HTR-8/SVneo (cell line): Measurements from ENCODE around the gene CA5A.
"Not testable (repeated sequence)": the region's sequence is repeated elsewhere in the genome, so short reads cannot be mapped to it uniquely, and the experiment has no call there.

ENCODE experiments used
- DNase-seq: peaks from one replicate; pipeline ENCODE4 v3.0.0; 2011; ENCODE audit warnings: low spot score, mixed read lengths; ENCODE audit not compliant: insufficient read length
- FAIRE-seq: peaks from 2 replicates; lab custom pipeline; 2011; peaks lifted over from hg19 to GRCh38; lab: Jason Lieb, UNC

The CA5A gene

GRCh38 chr16:87874639-87875427 is 61.5 kb downstream of the CA5A start:
- FAIRE-seq = no peak
- no peak for DNase-seq

- peak; percentile 81 for DNase-seq
- peak; percentile 63 for FAIRE-seq
Observed at GRCh38 chr16:87870418-87871291, 65.7 kb downstream of the CA5A start.

GRCh38 chr16:87869879-87870417 is 66.4 kb downstream of the CA5A start:
- not testable (repeated sequence) for DNase-seq, FAIRE-seq

GRCh38 chr16:87869061-87869878 is 67.1 kb downstream of the CA5A start, which contains the start of gene SLC7A5:
Gene SLC7A5, minus strand, starts transcription at chr16:87869507. Its CDS starts 85 bp downstream, at chr16:87869422.
- not testable (repeated sequence) for DNase-seq, FAIRE-seq

GRCh38 chr16:87868254-87869029 is 67.9 kb downstream of the CA5A start:
- not testable (repeated sequence) for FAIRE-seq, DNase-seq

- DNase-seq, FAIRE-seq: not testable (repeated sequence)
Observed at GRCh38 chr16:87865902-87866555, 70.3 kb downstream of the CA5A start.

- DNase-seq = no peak
- no peak for FAIRE-seq
Observed at GRCh38 chr16:87864331-87864989, 71.9 kb downstream of the CA5A start.

- not testable (repeated sequence) for DNase-seq
Observed at GRCh38 chr16:87863327-87863635, 73.0 kb downstream of the CA5A start.

GRCh38 chr16:87862597-87863326 is 73.6 kb downstream of the CA5A start:
- not testable (repeated sequence) for FAIRE-seq, DNase-seq

More at GRCh38 chr16:87863327-87863635, 73.0 kb downstream of the CA5A start:
- not testable (repeated sequence) for FAIRE-seq

- FAIRE-seq, DNase-seq: not testable (repeated sequence)
Observed at GRCh38 chr16:87861300-87862099, 74.8 kb downstream of the CA5A start.

- FAIRE-seq (peak; percentile 26), DNase-seq (peak; percentile 56)
Observed at GRCh38 chr16:87860553-87861299, 75.6 kb downstream of the CA5A start.

- FAIRE-seq = peak; percentile 26
- not testable (repeated sequence) for DNase-seq
Observed at GRCh38 chr16:87858151-87858993, 78.0 kb downstream of the CA5A start.

GRCh38 chr16:87856791-87857228 is 79.5 kb downstream of the CA5A start:
- no peak for FAIRE-seq

GRCh38 chr16:87855852-87856715 is 80.2 kb downstream of the CA5A start:
- FAIRE-seq (no peak), DNase-seq (no peak)

More at GRCh38 chr16:87856791-87857228, 79.5 kb downstream of the CA5A start:
- DNase-seq = no peak
